ENCODE measurements around the gene ASAP3.
A peak's percentile ranks its signal among the peaks of the same experiment; 100 is the strongest.

Gene ASAP3

DNA sequence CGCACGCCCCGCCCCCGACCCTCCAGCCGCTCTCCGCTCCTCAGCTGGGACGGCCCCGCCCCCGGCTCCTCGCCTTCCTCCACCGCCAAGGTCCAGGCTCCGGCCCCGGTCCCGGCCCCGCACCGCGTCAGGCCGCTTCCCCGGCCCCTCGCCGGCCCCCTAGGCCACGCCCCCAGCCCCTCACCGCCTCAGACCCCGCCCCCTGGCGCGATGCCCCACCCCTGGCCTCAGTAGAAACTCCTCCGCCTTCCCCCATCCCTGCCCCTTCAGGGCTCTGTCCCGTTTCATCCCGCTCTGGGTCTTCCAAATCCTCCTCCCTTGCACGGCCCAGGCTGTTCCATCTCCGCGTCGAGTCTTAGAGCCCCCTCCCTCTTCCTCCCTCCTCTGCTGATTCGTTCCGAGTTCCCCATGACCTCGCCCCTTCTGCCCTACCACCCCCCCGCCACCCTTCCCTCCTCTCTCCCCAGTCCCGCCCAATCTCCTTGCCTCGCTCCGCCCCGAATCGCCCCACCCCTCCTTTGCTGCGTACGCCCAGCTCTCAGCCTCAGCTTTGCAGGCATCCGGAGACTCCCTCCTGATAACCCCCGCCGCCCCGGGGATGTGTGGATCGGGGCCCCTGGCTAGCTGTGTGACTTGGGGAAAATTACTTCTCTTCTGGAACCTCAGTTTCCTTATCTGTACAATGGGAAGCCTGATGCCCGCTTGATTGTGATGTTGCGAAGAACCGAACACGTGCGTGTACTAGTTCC, 448 bp upstream of the ASAP3 start:
- TF ChIP-seq, protein P1, sequence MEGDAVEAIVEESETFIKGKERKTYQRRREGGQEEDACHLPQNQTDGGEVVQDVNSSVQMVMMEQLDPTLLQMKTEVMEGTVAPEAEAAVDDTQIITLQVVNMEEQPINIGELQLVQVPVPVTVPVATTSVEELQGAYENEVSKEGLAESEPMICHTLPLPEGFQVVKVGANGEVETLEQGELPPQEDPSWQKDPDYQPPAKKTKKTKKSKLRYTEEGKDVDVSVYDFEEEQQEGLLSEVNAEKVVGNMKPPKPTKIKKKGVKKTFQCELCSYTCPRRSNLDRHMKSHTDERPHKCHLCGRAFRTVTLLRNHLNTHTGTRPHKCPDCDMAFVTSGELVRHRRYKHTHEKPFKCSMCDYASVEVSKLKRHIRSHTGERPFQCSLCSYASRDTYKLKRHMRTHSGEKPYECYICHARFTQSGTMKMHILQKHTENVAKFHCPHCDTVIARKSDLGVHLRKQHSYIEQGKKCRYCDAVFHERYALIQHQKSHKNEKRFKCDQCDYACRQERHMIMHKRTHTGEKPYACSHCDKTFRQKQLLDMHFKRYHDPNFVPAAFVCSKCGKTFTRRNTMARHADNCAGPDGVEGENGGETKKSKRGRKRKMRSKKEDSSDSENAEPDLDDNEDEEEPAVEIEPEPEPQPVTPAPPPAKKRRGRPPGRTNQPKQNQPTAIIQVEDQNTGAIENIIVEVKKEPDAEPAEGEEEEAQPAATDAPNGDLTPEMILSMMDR (IDR thresholded peaks at IDR 0.05; ENCODE audit: insufficient read depth, low read depth, low read length, missing control alignments), result no peak
- H3K4me3 ChIP-seq (ENCODE audit: low read length), result peak overlapping the region; percentile 57
- peak; percentile 88 for DNase-seq (ENCODE audit: low read depth)

DNA sequence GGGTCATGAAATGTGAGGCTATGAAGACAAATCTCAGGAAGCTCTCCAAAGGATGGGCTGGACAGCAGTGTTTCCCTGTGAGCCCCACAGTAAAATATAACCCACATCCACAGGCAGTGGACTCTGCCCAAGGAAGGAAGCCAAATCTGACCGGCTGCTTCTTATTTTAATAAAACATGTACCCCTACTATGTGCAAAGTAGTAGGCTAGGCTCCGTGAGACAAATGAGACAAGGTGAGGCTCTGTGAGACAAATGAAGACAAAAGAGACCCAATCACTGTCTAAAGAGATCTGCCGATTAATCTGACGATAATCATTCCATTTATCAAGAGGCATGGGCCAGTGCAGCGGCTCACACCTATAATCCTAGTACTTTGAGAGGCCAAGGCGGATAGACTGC, 2.1 kb downstream of the ASAP3 start:
- no peak overlapping the region for H3K4me3 ChIP-seq (ENCODE audit: low read length)
- DNase-seq (ENCODE audit: low read depth), result no peak
- TF ChIP-seq, protein P1 (IDR thresholded peaks at IDR 0.05; ENCODE audit: insufficient read depth, low read depth, low read length, missing control alignments), result no peak

DNA sequence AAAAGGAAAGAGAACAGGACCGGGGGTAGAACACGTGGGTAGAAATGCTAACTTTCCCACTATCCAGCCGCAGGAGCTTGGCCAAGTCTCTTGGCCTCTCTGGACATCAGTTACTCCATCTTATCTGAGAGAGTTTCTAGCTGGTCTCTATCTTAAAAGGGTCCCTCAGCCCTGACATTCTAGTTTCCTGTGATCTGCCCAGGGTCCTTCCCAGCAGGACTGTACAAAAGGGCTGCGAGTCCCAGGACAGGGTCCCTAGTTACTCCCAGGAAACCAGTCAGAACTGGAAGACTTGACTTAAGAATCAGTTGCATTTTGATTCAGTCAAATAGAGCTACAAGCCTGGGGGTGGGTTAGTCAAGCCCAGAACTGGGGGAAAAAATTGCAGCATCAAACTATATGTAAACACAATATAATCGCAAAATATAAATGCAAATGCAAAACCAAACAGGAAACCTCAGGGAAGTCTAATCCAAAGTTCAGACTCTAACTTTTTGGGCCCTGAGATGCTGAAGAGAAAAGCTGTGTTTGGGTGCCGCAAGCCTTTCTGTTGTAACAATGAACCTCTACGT, 2.9 kb downstream of the ASAP3 start:
- H3K4me3 ChIP-seq (ENCODE audit: low read length), result no peak overlapping the region
- TF ChIP-seq, protein P1 (IDR thresholded peaks at IDR 0.05; ENCODE audit: insufficient read depth, low read depth, low read length, missing control alignments), result no peak
- DNase-seq (ENCODE audit: low read depth), result no peak

DNA sequence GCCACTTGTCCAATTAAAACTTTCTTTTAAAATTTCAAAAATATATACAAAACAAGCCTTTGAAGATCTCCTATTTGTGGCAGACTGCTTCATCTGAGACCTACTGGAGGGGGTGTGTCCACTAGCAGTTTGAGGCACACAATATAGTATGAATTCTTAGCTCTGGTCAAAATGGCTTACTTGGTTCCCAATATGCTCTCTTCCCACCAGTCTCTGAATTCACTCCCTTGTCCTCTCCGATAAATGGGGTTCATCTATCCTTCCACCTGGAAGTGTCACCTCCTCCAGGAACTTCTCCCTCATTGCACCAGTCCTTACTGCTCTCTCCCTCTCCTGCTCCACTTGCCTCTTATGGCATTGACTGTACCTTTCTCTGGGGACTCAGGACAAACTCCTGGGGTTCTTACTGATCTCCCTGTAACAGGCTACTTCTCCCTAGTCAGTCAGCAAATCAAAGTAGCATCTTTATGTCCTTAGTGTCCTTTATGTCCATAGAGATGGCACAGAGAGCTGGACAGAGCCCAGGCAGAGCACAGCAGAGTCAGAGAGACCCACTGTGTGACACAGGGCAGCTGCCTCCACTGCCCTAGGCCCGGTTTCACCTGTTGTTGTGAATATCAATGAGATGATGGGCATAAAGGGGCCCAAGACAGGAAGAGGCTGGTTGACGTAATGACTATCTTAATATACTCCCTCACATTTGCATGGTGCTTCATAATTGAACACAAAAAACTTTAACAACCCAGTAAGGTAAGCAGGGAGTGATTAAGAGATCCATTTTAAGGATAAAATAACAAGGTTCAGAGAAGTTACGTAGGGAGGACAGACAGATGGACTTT, 3.6 kb downstream of the ASAP3 start:
- H3K4me3 ChIP-seq (ENCODE audit: low read length), result no peak overlapping the region
- no peak for DNase-seq (ENCODE audit: low read depth)
- TF ChIP-seq, protein P1 (IDR thresholded peaks at IDR 0.05; ENCODE audit: insufficient read depth, low read depth, low read length, missing control alignments), result no peak

DNA sequence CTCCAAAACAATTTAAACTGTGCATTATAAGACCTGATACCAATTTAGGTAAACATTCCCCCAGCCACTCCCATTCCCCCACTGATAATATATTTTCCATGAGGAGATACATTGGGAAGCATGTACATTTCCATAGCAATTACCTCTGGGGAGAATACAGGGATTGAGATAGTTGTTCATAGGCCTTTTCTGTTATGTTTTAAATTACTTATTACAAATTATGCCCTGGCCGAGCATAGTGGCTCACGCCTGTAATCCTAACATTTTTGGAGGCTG, 4.4 kb downstream of the ASAP3 start:
- H3K4me3 ChIP-seq (ENCODE audit: low read length), result no peak overlapping the region

DNA sequence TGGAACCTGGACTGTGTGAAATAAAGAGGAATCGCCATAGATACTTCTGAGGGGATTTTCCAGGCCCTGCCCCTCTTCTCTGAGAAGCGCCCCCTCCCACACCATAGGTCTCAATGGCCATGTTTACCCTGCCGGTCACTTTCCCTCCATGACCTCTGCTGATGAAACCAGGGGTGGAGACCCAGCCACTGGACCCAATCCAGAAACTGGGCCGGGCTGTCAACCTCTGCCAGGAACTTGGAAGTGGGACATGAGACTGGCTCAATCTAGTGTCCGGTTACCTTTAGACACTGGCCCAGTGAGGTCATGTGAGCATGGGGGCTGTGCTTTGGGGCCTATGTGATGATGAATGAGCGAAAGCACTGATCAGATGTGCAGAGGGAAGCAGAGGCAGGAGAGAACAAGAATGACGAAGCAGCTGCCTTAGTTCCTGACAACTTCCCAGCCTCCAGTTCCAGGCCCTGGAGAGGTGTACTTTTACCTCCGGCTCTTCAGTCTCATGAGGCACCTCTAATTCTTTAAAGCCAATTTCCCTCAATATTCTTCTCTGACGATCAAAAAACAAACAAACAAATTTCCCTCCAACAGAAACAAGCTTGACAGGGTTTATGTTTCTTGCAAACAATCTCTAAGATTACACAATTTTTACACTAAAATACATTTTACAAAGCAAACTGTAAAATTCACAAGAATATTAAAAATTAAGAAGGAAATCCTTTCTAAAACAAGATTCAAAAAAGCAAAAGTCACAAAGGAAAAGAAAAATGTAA, 4.9 kb downstream of the ASAP3 start:
- TF ChIP-seq, protein P1 (IDR thresholded peaks at IDR 0.05; ENCODE audit: insufficient read depth, low read depth, low read length, missing control alignments), result no peak
- DNase-seq (ENCODE audit: low read depth), result no peak
- H3K4me3 ChIP-seq (ENCODE audit: low read length), result no peak overlapping the region

More for the DNA sequence above, 4.4 kb downstream of the ASAP3 start:
- TF ChIP-seq, protein P1 (IDR thresholded peaks at IDR 0.05; ENCODE audit: insufficient read depth, low read depth, low read length, missing control alignments), result no peak
- no peak for DNase-seq (ENCODE audit: low read depth)
